GM10847 (cell line): ENCODE measurements around the gene MLXIPL.

ENCODE experiments used
- POLR2A ChIP-seq: IDR thresholded peaks from 2 replicates; pipeline ENCODE4 v1.6.1; 2011; ENCODE audit not compliant: insufficient read length; ENCODE audit errors: extremely low read depth

The MLXIPL gene

GRCh38 chr7:73623798-73624668 lies at the start of gene MLXIPL:
MLXIPL (minus strand) TSS chr7:73624522; CDS start chr7:73624492, 30 bp downstream.
- no peak for TF ChIP-seq POLR2A

- no peak for TF ChIP-seq POLR2A
Measured at GRCh38 chr7:73671857-73672445, 47.6 kb upstream of the MLXIPL start.

GRCh38 chr7:73671322-73671661 lies 47.0 kb upstream of the MLXIPL start:
- no peak for TF ChIP-seq POLR2A

- no peak for TF ChIP-seq POLR2A
Measured at GRCh38 chr7:73669858-73670385, 45.6 kb upstream of the MLXIPL start.

GRCh38 chr7:73669288-73669701 lies 45.0 kb upstream of the MLXIPL start:
- TF ChIP-seq POLR2A, result no peak

GRCh38 chr7:73668886-73669230 lies 44.5 kb upstream of the MLXIPL start:
- TF ChIP-seq POLR2A, result no peak

- TF ChIP-seq POLR2A, result no peak
Measured at GRCh38 chr7:73668103-73668885, 44.0 kb upstream of the MLXIPL start.

GRCh38 chr7:73667344-73668102 lies 43.2 kb upstream of the MLXIPL start, which contains the start of gene VPS37D:
VPS37D (plus strand) TSS chr7:73667831; CDS start chr7:73667959, 128 bp downstream.
- TF ChIP-seq POLR2A, result no peak

- no peak for TF ChIP-seq POLR2A
Measured at GRCh38 chr7:73663033-73663432, 38.7 kb upstream of the MLXIPL start.

- no peak for TF ChIP-seq POLR2A
Measured at GRCh38 chr7:73659983-73660382, 35.7 kb upstream of the MLXIPL start.

GRCh38 chr7:73652541-73652949 lies 28.2 kb upstream of the MLXIPL start:
- TF ChIP-seq POLR2A, result no peak

GRCh38 chr7:73650524-73650923 lies 26.2 kb upstream of the MLXIPL start:
- no peak for TF ChIP-seq POLR2A

GRCh38 chr7:73649576-73649975 lies 25.3 kb upstream of the MLXIPL start:
- no peak for TF ChIP-seq POLR2A

GRCh38 chr7:73648593-73649332 lies 24.4 kb upstream of the MLXIPL start:
- TF ChIP-seq POLR2A, result no peak
